ENCODE measurements around the gene BCKDHB. TPM values are rescaled to one million over a fixed set of nuclear protein-coding genes. Genes with fewer than 3 reads are reported as not detected.
"Not testable (repeated sequence)": the region's sequence is repeated elsewhere in the genome, so short reads cannot be mapped to it uniquely, and the experiment has no call there.

The BCKDHB gene
- 11.4 and 12.4 TPM in 2 replicates for total RNA-seq (2012; rRNA removed)

DNA sequence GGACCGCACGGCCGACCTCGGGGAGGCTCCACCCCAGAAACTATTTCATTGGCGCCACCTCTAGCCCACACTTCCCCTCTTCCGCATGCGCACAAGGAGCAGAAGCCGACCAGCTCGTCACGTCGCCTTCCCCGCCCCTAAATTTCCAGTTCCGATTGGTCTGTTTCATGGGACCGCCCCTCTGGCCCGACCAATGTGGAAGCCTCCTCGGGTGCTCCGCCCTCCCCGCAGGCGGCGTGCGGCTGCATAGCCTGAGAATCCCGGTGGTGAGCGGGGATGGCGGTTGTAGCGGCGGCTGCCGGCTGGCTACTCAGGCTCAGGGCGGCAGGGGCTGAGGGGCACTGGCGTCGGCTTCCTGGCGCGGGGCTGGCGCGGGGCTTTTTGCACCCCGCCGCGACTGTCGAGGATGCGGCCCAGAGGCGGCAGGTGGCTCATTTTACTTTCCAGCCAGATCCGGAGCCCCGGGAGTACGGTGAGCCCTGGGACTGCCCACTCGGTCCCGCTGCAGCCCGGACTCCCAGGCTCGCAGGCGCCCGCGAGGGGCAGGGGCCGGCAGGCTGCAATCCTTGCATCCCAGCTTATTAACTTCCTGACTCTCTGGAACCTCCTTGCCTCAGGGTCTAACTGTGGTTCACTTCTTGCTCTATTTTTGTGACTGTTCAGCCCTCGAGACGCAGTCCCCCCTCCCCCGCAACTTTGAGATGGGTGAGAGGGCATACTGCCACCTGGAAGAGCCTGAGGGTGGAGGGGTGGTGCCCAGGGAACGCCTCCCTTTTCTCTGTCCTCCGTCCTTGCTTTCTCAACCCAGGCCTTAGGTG lies at the start of gene BCKDHB:
Gene BCKDHB (plus strand): TSS at position 254 of the 818 bp plus-strand sequence. CDS start 23 bp downstream, at position 277.
- no peaks in the 10 kb centered on the region for H3K9me3 ChIP-seq (replicated peaks; ENCODE audit: low read length)
- peak within 1 kb of the TSS; percentile 80 for H3K9ac ChIP-seq (ENCODE audit: low read depth, low read length)
- no peaks in the 10 kb centered on the region for H3K4me1 ChIP-seq (ENCODE audit: control insufficient read depth, insufficient read depth, low read length)
- peak within 1 kb of the TSS; percentile 95 for H3K4me2 ChIP-seq (ENCODE audit: low read length)
- peak within 1 kb of the TSS; percentile 89 for H3K4me3 ChIP-seq (ENCODE audit: low read length)
- no peaks in the 10 kb centered on the region for H3K36me3 ChIP-seq (ENCODE audit: insufficient read depth, low read length)
- no peaks in the 10 kb centered on the region for H3K27me3 ChIP-seq (ENCODE audit: control insufficient read depth, insufficient read depth, low read length)

DNA sequence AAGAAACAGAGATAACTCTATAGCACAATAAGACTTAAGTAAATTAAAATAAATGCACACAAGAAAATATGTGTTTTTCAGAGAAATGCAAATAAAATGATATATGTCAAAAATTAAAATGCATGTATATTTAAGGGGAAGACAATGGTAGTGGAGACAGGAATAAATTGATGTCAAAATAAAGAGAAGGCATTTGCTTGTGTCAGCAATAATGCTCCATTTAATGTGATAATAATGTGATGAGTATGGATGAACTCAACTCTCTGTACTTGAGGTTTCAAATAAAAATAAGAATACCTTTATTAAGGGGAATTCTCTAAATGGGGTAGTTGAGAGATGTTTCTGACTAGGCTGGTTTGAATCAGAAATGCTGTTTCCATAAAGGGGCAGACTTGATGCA lies 45.7 kb upstream of the BCKDHB start:
- Histone ChIP-seq H3K4me3 (ENCODE audit: low read length) (no peak overlapping the region), H3K9me3 (replicated peaks; ENCODE audit: low read length) (no peaks in the 10 kb centered on the region), H3K27me3 (ENCODE audit: control insufficient read depth, insufficient read depth, low read length) (no peaks in the 10 kb centered on the region), H3K4me1 (ENCODE audit: control insufficient read depth, insufficient read depth, low read length) (no peaks in the 10 kb centered on the region), H3K9ac (ENCODE audit: low read depth, low read length) (no peak overlapping the region), H3K4me2 (ENCODE audit: low read length) (no peak overlapping the region), H3K36me3 (ENCODE audit: insufficient read depth, low read length) (no peaks in the 10 kb centered on the region)

GRCh38 chr6:80068146-80068545 lies 38.3 kb upstream of the BCKDHB start:
- not testable (repeated sequence) for H3K4me3 ChIP-seq (ENCODE audit: low read length); H3K4me1 ChIP-seq (ENCODE audit: control insufficient read depth, insufficient read depth, low read length); H3K4me2 ChIP-seq (ENCODE audit: low read length)

GRCh38 chr6:80070431-80070830 lies 36.0 kb upstream of the BCKDHB start:
- H3K9me3 ChIP-seq (replicated peaks; ENCODE audit: low read length); H3K36me3 ChIP-seq (ENCODE audit: insufficient read depth, low read length); H3K4me1 ChIP-seq (ENCODE audit: control insufficient read depth, insufficient read depth, low read length); H3K4me2 ChIP-seq (ENCODE audit: low read length); H3K27me3 ChIP-seq (ENCODE audit: control insufficient read depth, insufficient read depth, low read length); H3K4me3 ChIP-seq (ENCODE audit: low read length); H3K9ac ChIP-seq (ENCODE audit: low read depth, low read length): not testable (repeated sequence)

More at GRCh38 chr6:80068146-80068545, 38.3 kb upstream of the BCKDHB start:
- H3K27me3 ChIP-seq (ENCODE audit: control insufficient read depth, insufficient read depth, low read length); H3K9ac ChIP-seq (ENCODE audit: low read depth, low read length); H3K9me3 ChIP-seq (replicated peaks; ENCODE audit: low read length); H3K36me3 ChIP-seq (ENCODE audit: insufficient read depth, low read length): not testable (repeated sequence)

DNA sequence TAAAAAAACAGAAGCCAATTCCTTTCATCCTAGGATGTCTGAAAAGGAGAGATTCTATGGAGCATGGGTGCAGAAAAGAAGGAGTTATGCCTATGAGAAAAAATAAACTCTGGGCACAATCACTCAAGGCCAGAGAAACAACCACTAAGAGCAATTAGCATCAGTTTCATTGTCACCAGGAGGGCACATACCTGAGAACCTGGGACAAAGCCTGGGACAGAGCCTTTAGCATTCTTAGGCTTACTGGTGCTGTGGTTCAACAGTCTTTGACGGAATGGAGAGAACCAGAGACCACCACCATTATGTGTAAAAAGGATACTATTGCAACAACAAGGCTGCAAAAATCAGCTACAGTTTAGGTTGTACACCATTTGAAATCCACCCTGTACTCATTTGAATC lies 29.4 kb upstream of the BCKDHB start:
- no peak overlapping the region for H3K4me2 ChIP-seq (ENCODE audit: low read length)
- H3K9ac ChIP-seq (ENCODE audit: low read depth, low read length): no peak overlapping the region
- no peaks in the 10 kb centered on the region for H3K4me1 ChIP-seq (ENCODE audit: control insufficient read depth, insufficient read depth, low read length)
- peaks cover 6% of the 10 kb centered on the region for H3K27me3 ChIP-seq (ENCODE audit: control insufficient read depth, insufficient read depth, low read length)
- H3K9me3 ChIP-seq (replicated peaks; ENCODE audit: low read length): no peaks in the 10 kb centered on the region
- no peaks in the 10 kb centered on the region for H3K36me3 ChIP-seq (ENCODE audit: insufficient read depth, low read length)
- H3K4me3 ChIP-seq (ENCODE audit: low read length): no peak overlapping the region

DNA sequence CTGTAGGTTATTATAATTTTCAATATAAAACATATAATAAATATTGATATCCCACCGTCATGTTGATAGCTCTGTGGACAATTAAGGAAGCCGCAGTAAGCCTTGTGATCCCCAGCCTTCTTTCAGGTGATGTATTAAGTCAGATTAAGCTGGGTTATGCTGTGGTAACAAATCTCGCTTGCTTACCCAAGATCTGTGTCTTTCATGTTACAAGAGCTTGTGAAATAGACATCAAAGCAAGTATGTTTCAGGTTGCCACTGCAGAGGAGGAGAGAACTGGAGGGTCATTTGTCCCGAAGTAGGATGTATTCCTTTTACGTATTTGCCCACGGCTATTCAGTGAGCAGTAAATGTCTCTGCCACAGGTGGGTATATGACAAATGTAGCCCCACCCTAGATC lies 17.8 kb upstream of the BCKDHB start:
- Histone ChIP-seq H3K9me3 (replicated peaks; ENCODE audit: low read length) (no peaks in the 10 kb centered on the region), H3K4me1 (ENCODE audit: control insufficient read depth, insufficient read depth, low read length) (no peaks in the 10 kb centered on the region), H3K9ac (ENCODE audit: low read depth, low read length) (no peak overlapping the region), H3K4me2 (ENCODE audit: low read length) (no peak overlapping the region), H3K4me3 (ENCODE audit: low read length) (no peak overlapping the region), H3K27me3 (ENCODE audit: control insufficient read depth, insufficient read depth, low read length) (no peaks in the 10 kb centered on the region), H3K36me3 (ENCODE audit: insufficient read depth, low read length) (no peaks in the 10 kb centered on the region)

DNA sequence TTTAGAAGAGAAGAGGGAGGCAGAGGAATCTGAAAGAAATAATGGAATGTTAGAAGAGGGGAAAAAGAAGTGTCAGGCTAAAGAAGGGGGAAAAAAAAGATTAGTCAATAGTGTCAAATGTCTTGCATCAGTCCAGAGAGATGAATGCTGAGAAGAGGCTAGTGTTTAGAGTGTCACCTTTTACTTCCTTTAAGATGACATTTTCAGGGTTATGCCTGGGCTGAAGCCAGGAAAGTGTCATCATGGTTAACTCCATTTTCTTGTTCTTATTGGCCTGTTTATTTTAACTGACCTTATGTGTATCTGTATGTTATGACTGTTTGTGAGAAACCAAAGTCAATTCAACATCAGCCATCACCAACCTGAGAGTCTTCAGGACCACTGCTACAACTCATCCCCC lies 15.0 kb upstream of the BCKDHB start:
- Histone ChIP-seq H3K36me3 (ENCODE audit: insufficient read depth, low read length) (no peaks in the 10 kb centered on the region), H3K4me3 (ENCODE audit: low read length) (no peak overlapping the region), H3K27me3 (ENCODE audit: control insufficient read depth, insufficient read depth, low read length) (no peaks in the 10 kb centered on the region), H3K4me2 (ENCODE audit: low read length) (no peak overlapping the region), H3K9ac (ENCODE audit: low read depth, low read length) (no peak overlapping the region), H3K9me3 (replicated peaks; ENCODE audit: low read length) (no peaks in the 10 kb centered on the region), H3K4me1 (ENCODE audit: control insufficient read depth, insufficient read depth, low read length) (no peaks in the 10 kb centered on the region)

- Histone ChIP-seq H3K4me2 (ENCODE audit: low read length) (no peak overlapping the region), H3K4me3 (ENCODE audit: low read length) (no peak overlapping the region), H3K36me3 (ENCODE audit: insufficient read depth, low read length) (no peaks in the 10 kb centered on the region), H3K4me1 (ENCODE audit: control insufficient read depth, insufficient read depth, low read length) (no peaks in the 10 kb centered on the region), H3K27me3 (ENCODE audit: control insufficient read depth, insufficient read depth, low read length) (peaks cover 2% of the 10 kb centered on the region), H3K9me3 (replicated peaks; ENCODE audit: low read length) (no peaks in the 10 kb centered on the region), H3K9ac (ENCODE audit: low read depth, low read length) (no peak overlapping the region)
Measured at GRCh38 chr6:80094017-80094416, 12.5 kb upstream of the BCKDHB start.

DNA sequence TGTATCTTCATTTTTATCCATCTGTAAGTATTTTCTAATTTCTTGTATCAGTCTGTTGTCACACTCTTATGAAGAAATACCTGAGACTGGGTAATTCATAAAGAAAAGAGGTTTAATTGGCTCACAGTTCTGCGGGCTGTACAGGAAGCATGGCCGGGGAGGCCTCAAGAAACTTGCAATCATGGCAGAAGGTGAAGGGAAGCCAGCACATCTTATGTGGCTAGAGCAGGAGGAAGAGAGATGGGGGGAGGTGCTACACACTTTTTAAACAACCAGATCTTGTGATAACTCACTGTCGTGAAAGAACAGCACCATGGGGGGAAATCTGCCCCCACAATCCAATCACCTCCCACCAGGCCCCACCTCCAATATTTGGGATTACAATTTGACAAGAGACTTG lies 10.9 kb upstream of the BCKDHB start:
- Histone ChIP-seq H3K9ac (ENCODE audit: low read depth, low read length) (no peak overlapping the region), H3K9me3 (replicated peaks; ENCODE audit: low read length) (no peaks in the 10 kb centered on the region), H3K4me2 (ENCODE audit: low read length) (no peak overlapping the region), H3K36me3 (ENCODE audit: insufficient read depth, low read length) (no peaks in the 10 kb centered on the region), H3K4me1 (ENCODE audit: control insufficient read depth, insufficient read depth, low read length) (no peaks in the 10 kb centered on the region), H3K27me3 (ENCODE audit: control insufficient read depth, insufficient read depth, low read length) (peaks cover 9% of the 10 kb centered on the region), H3K4me3 (ENCODE audit: low read length) (no peak overlapping the region)

GRCh38 chr6:80098392-80098791 lies 8.1 kb upstream of the BCKDHB start:
- Histone ChIP-seq H3K9me3 (replicated peaks; ENCODE audit: low read length) (no peaks in the 10 kb centered on the region), H3K9ac (ENCODE audit: low read depth, low read length) (no peak overlapping the region), H3K4me2 (ENCODE audit: low read length) (no peak overlapping the region), H3K4me3 (ENCODE audit: low read length) (no peak overlapping the region), H3K27me3 (ENCODE audit: control insufficient read depth, insufficient read depth, low read length) (peaks cover 9% of the 10 kb centered on the region), H3K36me3 (ENCODE audit: insufficient read depth, low read length) (no peaks in the 10 kb centered on the region), H3K4me1 (ENCODE audit: control insufficient read depth, insufficient read depth, low read length) (no peaks in the 10 kb centered on the region)

DNA sequence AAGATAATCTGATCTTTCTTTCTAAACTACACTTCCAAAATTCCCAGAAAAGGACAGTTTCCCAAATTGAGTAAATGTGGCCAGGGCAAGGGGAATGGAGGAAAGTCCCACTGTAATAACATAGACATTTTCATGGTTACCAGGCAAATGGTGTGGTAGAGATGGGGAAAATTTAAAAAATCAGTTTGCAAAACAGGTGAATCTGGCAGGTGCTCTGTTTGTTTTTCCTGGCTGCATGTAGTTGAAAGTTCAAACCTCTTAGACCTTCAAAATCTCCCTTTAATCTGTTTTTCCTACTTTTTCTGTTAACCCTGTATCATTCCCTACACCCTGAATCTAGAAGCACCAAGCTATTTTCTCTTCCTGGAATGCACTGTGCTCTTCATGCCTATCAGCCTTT lies 2.0 kb upstream of the BCKDHB start:
- Histone ChIP-seq H3K4me3 (ENCODE audit: low read length) (no peak overlapping the region), H3K27me3 (ENCODE audit: control insufficient read depth, insufficient read depth, low read length) (peaks cover 4% of the 10 kb centered on the region), H3K9ac (ENCODE audit: low read depth, low read length) (no peak overlapping the region)

DNA sequence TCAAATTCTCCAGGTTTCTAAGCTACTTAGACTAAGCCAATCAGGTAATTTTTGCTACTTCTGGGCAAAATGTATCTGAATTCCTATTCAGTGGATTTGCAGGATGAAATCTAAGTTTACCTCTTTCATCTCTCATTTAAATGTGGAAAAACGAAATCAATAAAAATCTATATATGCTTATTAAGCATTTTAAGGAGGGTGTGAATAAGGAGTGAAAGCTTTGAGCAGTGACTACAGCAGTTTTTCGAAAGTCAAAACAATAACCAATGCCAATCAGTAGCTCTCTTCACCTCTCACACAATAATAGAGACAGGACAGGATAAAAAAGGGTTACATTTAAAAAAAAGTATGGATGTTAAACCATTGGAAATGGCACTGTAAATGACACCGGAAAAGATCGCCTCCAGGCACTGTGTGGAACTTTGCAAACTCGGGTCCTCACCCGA lies 476 bp upstream of the BCKDHB start:
- Histone ChIP-seq H3K9ac (ENCODE audit: low read depth, low read length) (peak overlapping the region; percentile 74), H3K9me3 (replicated peaks; ENCODE audit: low read length) (no peaks in the 10 kb centered on the region), H3K4me1 (ENCODE audit: control insufficient read depth, insufficient read depth, low read length) (no peaks in the 10 kb centered on the region), H3K36me3 (ENCODE audit: insufficient read depth, low read length) (no peaks in the 10 kb centered on the region), H3K4me2 (ENCODE audit: low read length) (peak overlapping the region; percentile 84), H3K4me3 (ENCODE audit: low read length) (peak overlapping the region; percentile 70), H3K27me3 (ENCODE audit: control insufficient read depth, insufficient read depth, low read length) (no peaks in the 10 kb centered on the region)

More for the DNA sequence above, 2.0 kb upstream of the BCKDHB start:
- Histone ChIP-seq H3K4me1 (ENCODE audit: control insufficient read depth, insufficient read depth, low read length) (no peaks in the 10 kb centered on the region), H3K36me3 (ENCODE audit: insufficient read depth, low read length) (no peaks in the 10 kb centered on the region), H3K4me2 (ENCODE audit: low read length) (no peak overlapping the region), H3K9me3 (replicated peaks; ENCODE audit: low read length) (no peaks in the 10 kb centered on the region)

Data from skeletal muscle satellite cell (primary cell).